GM18873 (cell line): ENCODE measurements around the gene AUP1.
"Not testable (repeated sequence)": the region's sequence is repeated elsewhere in the genome, so short reads cannot be mapped to it uniquely, and the experiment has no call there.

Experiments used
- ATAC-seq: cut with Tn5 transposase; IDR thresholded peaks from one replicate; pipeline ENCODE4 v1.9.1; 2021; ENCODE audit warnings: mild to moderate bottlenecking, moderate library complexity, moderate number of reproducible peaks; ENCODE audit not compliant: unreplicated experiment, low FRiP score

The AUP1 gene

GRCh38 chr2:74500578-74500946, 28.9 kb downstream of the AUP1 start:
- no peak for ATAC-seq

GRCh38 chr2:74499940-74500577, 29.4 kb downstream of the AUP1 start:
- ATAC-seq: no peak

GRCh38 chr2:74499267-74499939, 30.1 kb downstream of the AUP1 start, which contains the start of gene LBX2:
TSS of gene LBX2 (minus strand) at chr2:74499603. CDS start at chr2:74499537, 66 bp downstream.
- no peak for ATAC-seq

- ATAC-seq: no peak
These were observed 30.8 kb downstream of the AUP1 start for GRCh38 chr2:74498500-74499266.

- no peak for ATAC-seq
These were observed 31.6 kb downstream of the AUP1 start for GRCh38 chr2:74497777-74498499.

- ATAC-seq: no peak
These were observed 32.3 kb downstream of the AUP1 start for GRCh38 chr2:74496997-74497776.

- no peak for ATAC-seq
These were observed 34.1 kb downstream of the AUP1 start for GRCh38 chr2:74495440-74495839.

GRCh38 chr2:74493546-74493945, 36.0 kb downstream of the AUP1 start:
- ATAC-seq: no peak

- no peak for ATAC-seq
These were observed 37.6 kb downstream of the AUP1 start for GRCh38 chr2:74491648-74492544.

- ATAC-seq: no peak
These were observed 39.6 kb downstream of the AUP1 start for GRCh38 chr2:74489906-74490305.

GRCh38 chr2:74488643-74489481, 40.6 kb downstream of the AUP1 start:
- no peak for ATAC-seq

GRCh38 chr2:74486141-74486540, 43.4 kb downstream of the AUP1 start:
- ATAC-seq: no peak

GRCh38 chr2:74483675-74484164, 45.8 kb downstream of the AUP1 start:
- ATAC-seq: not testable (repeated sequence)

- ATAC-seq: peak; percentile 80
These were observed 46.5 kb downstream of the AUP1 start, which contains the start of the genes CCDC142 and TTC31 for GRCh38 chr2:74482801-74483674. TSS of gene CCDC142 (minus strand) at chr2:74482998. CDS start at chr2:74482837, 161 bp downstream. TSS of gene TTC31 (plus strand) at chr2:74483081. CDS start at chr2:74483096, 15 bp downstream.

- ATAC-seq: peak; percentile 29
These were observed 47.3 kb downstream of the AUP1 start for GRCh38 chr2:74481961-74482800.

GRCh38 chr2:74481431-74481830, 48.1 kb downstream of the AUP1 start:
- ATAC-seq: no peak
